H1 (cell line): ENCODE results near the gene CTIF. TPM values are rescaled to one million over a fixed set of nuclear protein-coding genes. Genes with fewer than 3 reads are reported as not detected.

Experiments
- KDM5A ChIP-seq: fragments of 200-600 bp; IDR thresholded peaks from 2 replicates; pipeline ENCODE4 v1.7.1; 2012; ENCODE audit warnings: mild to moderate bottlenecking, low read length, inconsistent platforms, mixed read lengths
- TCF12 ChIP-seq: IDR thresholded peaks from 2 replicates; pipeline ENCODE4 v1.6.1; 2011; ENCODE audit warnings: low read depth, mild to moderate bottlenecking, low read length
- ZNF274 ChIP-seq: IDR thresholded peaks from 2 replicates; pipeline ENCODE4 v1.7.0; 2012; ENCODE audit warnings: low read length, borderline replicate concordance; ENCODE audit errors: extremely low read depth
- polyA plus RNA-seq, 7 experiments: library from polyadenylated mRNA; depleted of rRNA in 3 of 7; stranded (reverse) in 5 of 7; unstranded in 2 of 7; fragments of >200 nt in 5 of 7; fragments of 200-250 nt in 2 of 7; gene quantifications; 1 replicate in 5 of 7; 2 replicates in 1 of 7; 4 replicates in 1 of 7; pipeline versions ENCODE4 v1.2.1 to v1.2.3, GENCODE V29; 2011 to 2013; ENCODE audit warnings: missing spikeins in 2 of 7, mixed read lengths in 2 of 7
- total RNA-seq: library from RNA; stranded (reverse); fragmentation: NEBNext Ultra II Directional; extraction: Animal tissue kit (Norgen Biotek cat#: 25700); gene quantifications from 2 replicates; pipeline ENCODE4 v1.2.1, GENCODE V29; 2021

Gene CTIF
- total and polyA plus RNA-seq, 2 of the 8 experiments (the other 6 are each of a cell fraction or from before 2014, with no cell fraction given) = 9.0 to 17.8 TPM

DNA sequence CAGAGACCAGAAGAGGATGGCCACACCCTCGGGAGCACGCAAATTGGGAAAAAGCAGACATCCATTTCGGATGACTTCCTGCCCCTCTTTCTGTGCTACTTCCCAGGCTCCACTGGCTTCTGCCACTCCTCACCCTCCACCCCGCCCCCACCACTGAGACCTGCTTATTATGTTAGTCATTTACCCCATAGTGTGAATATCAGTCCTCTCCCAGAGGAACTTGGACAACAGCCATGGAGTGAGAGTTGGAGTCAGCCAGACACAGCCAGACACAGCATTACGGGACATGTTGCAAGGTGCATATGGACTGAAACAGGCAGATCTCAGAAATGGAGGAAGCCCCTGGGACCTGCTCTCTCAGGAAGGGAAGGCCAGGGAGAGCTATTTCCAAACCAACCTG lies 51.8 kb downstream of the CTIF start (continued):
- no peak for TF ChIP-seq ZNF274
- TF ChIP-seq KDM5A = no peak
- TF ChIP-seq TCF12 = no peak
